ENCODE measurements around the gene SMIM33.
"Not testable (repeated sequence)": the region's sequence is repeated elsewhere in the genome, so short reads cannot be mapped to it uniquely, and the experiment has no call there.

SMIM33 gene

GRCh38 chr5:139486201-139486600 is 15.4 kb downstream of the SMIM33 start:
- no peak for FAIRE-seq

DNA sequence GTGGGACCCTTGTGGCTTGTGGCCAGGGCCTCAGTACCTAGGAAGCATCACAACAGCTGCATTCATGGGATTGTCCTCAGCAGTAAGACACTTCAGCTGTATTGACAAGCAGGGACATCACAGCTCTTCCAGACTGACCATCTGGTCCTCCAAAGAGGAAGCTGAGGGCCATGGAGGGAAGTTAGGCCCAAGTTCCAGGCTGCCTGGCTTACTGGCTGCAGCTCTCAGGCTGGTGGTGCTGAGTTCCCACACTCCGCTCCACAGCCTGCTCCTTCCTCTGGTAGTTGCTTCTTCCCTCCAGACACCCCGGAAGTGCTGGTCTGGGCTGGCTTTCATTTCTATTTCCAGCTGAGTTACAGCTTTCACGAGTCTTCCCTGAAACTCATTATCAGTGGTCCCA is 17.5 kb downstream of the SMIM33 start:
- FAIRE-seq: no peak

- FAIRE-seq: no peak
These were observed 21.9 kb downstream of the SMIM33 start for GRCh38 chr5:139492700-139493192.

DNA sequence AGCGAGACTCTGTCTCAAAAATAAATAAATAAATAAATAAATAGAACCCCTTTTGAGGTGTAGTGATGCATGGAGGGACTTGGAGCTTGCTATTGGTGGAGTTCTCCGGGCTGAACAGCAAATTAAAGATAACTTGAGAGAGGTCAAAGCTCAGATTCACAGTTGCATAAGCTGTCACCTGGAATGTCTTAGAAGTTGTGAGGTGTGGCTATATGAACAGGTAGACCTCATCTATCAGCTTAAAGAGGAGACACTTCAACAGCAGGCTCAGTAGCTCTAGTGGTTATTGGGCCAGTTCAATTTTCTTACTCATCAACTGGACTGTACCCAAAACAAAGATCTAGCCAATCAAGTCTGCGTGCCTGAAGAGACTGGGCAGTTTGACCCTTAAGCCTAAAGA is 23.5 kb downstream of the SMIM33 start:
- FAIRE-seq: no peak

DNA sequence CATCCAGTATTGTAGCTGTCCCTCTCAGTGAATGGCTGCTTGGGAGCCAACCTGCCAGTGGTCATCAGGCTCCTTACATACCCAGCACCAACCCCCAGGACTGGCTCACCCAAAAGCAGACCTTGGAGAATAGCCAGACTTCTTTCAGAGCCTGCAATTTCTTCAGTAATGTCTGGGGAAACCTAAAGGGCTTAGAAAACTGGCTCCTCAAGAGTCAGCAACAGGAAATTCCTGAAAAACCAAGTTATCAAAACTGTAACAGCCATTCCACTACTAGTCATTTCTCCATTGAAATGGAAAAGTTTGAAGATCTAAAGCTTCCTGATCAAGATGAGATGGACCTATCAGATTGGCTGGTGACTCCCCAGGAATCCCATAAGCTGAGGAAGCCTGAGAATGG is 24.0 kb downstream of the SMIM33 start:
- FAIRE-seq: no peak

GRCh38 chr5:139495638-139496435 is 25.0 kb downstream of the SMIM33 start:
- no peak for FAIRE-seq

DNA sequence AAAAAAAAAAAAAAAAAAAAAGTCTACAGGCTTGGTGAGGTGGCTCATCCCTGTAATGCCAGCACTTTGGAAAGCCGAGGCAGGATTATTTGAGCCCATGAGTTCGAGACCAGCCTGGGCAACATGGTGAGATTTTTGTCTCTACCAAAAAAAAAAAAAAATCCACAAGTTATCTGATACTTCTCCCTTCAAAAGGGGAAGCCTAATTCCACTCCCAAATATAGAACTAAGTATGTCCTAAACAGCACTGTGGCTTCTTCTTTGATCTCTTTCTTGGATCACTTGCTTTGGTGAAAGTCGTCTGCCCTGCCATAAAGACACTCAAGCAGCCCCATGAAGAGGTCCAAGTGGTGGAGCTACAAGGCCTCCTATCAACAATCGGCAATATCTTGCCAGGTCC is 30.6 kb downstream of the SMIM33 start:
- no peak for FAIRE-seq

DNA sequence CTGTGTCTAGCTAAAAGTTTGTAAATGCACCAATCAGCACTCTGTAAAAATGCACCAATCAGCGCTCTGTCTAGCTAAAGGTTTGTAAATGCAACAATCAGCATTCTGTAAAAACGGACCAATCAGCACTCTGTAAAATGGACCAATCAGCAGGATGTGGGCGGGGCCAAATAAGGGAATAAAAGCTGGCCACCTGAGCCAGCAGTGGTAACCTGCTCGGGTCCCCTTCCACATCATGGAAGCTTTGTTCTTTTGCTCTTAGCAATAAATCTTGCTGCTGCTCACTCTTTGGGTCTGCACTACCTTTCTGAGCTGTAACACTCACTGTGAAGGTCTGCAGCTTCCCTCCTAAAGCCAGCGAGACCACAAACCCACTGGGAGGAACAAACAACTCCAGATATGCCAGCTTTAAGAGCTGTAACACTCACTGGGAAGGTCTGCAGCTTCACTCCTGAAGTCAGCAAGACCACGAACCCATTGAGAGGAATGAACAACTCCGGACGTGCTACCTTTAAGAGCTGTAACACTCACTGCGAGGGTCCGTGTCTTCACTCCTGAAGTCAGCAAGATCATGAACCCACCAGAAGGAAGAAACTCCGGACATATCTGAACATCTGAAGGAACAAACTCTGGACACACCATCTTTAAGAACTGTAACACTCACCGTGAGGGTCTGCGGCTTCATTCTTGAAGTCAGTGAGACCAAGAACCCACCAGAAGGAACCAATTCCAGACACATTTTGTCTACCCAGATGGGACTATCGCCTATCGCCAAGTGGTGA is 32.4 kb downstream of the SMIM33 start:
- FAIRE-seq: not testable (repeated sequence)

- FAIRE-seq: not testable (repeated sequence)
These were observed 33.1 kb downstream of the SMIM33 start for GRCh38 chr5:139503879-139504278.

DNA sequence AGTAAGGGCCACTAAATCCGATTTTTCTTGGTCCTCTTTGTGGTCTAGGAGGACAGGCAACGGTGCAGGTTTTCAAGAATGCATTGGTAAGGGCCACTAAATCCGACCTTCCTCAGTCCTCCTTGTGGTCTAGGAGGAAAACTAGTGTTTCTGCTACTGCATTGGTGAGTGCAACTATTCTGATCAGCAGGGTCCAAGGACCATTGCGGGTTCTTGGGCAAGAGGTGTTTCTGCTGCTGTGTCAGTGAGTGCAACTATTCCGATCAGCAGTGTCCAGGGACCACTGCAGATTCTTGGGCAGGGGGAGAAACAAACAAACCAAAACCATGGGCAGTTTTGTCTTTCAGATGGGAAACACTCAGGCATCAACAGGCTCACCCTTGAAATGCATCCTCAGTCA is 33.9 kb downstream of the SMIM33 start:
- not testable (repeated sequence) for FAIRE-seq

GRCh38 chr5:139512786-139513390 is 42.1 kb downstream of the SMIM33 start:
- no peak for FAIRE-seq

DNA sequence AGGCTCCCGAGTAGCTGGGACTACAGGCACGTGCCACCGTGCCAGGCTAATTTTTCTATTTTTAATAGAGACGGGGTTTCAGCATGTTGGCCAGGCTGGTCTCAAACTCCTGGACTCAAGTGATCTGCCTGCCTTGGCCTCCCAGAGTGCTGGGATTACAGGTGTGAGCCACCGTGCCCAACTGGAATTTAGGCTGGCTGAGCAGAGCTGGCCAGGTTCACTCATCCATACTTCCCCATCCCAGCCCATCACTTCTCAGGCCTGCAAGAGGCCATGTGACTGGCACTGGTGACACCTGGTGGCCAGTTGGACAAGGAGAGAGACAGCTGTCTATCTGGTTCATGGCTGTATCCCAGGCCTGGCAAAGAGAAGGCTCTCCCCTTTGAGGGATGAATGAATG is 42.6 kb downstream of the SMIM33 start:
- not testable (repeated sequence) for FAIRE-seq

DNA sequence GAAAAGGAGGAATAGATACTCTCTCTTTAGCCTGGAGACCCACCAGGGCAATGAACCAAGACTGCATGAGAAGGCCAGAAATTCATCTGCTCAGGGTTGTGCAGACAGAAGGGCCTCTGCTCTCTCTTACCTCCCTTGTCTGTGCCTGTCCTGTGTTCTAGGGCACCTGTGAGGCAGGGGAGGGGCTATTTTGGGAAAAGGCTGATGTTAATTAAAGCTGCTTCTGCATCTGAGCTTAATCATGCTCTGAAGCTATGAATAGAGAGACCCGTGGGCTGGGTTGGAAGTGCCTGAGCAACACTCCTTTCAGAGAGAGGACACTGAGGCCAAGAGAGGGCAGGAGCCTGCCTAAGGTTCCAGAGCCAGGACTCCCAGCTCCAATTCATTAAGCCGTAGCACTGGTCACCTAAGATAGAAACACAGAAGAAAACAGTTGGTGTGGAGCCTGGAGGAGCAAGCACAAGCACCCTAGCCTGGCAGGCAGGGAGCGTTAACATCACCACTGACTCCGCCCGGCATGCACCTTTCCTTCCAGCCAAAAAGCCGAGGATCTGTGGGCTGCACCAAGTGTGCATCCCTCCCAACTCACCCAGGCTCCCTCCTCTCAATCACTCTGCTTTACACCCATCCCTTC is 43.2 kb downstream of the SMIM33 start:
- no peak for FAIRE-seq

- no peak for FAIRE-seq
These were observed 43.7 kb downstream of the SMIM33 start for GRCh38 chr5:139514486-139514856.

DNA sequence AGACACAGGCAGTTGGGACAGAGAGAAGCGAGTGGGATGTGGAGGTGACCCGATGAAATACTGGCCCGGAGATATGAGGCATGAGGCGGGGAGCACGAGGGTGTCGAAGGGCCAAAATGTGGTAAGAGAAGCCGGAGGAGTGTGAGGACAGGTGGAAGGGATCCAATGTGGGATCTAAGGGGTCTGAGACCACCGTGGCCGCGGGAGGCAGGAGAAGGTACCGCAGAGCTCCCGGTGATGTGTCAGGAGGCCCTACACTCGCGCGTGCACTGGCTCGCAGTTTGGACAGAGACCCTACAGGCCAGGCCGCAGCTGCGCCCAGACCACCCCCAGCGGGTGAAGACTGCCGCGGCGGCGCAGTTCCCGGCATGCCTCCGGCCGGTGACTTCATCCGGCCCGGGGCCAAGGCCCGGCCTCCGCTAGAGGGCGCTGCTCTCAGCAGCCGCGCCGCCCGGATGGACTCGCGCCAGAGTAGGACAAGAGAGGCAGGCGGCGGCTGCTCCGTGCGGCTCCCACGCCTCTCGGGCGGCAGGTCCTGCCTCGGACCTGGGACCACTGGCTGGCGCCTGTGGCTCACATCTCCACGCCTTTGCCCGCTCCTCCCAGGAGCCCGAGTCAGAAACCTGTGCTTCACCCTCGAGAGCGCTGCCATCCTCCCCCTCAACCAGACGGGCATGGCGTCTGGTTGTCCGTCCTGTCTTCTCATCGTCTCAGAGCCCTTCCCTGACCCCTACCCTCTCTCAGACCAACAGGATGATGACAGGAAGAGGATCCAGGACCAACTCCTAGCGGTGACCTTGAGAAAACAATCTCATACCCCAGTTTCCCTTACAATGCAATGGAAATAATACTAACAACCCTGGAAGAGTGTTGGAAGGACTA is 47.1 kb downstream of the SMIM33 start:
- FAIRE-seq: no peak
